IMR-90 (cell line): ENCODE data around the gene FNDC7. TPM values are rescaled to one million over a fixed set of nuclear protein-coding genes. Genes with fewer than 3 reads are reported as not detected.

Experiments used
- polyA plus RNA-seq, 3 experiments: library from polyadenylated mRNA; depleted of rRNA; stranded (reverse); fragments of >200 nt; gene quantifications; 2 replicates each; pipeline ENCODE4 v1.2.3, GENCODE V29; 2012; ENCODE audit warnings: low replicate concordance in 1 of 3
- total RNA-seq: library from RNA; depleted of rRNA; stranded (reverse); fragments of >200 nt; gene quantifications from 2 replicates; pipeline ENCODE4 v1.2.3, GENCODE V29; 2012
- TF ChIP-seq, protein P1 (sequence below): fragments of 150-350 bp; IDR thresholded peaks from 2 replicates; pipeline ENCODE4 v1.6.1; 2016; ENCODE audit warnings: low read depth, mild to moderate bottlenecking, low read length, moderate library complexity, borderline replicate concordance

FNDC7 gene
- total and polyA plus RNA-seq, 2 of the 4 experiments (the other 2 are of a cell fraction): not detected

DNA sequence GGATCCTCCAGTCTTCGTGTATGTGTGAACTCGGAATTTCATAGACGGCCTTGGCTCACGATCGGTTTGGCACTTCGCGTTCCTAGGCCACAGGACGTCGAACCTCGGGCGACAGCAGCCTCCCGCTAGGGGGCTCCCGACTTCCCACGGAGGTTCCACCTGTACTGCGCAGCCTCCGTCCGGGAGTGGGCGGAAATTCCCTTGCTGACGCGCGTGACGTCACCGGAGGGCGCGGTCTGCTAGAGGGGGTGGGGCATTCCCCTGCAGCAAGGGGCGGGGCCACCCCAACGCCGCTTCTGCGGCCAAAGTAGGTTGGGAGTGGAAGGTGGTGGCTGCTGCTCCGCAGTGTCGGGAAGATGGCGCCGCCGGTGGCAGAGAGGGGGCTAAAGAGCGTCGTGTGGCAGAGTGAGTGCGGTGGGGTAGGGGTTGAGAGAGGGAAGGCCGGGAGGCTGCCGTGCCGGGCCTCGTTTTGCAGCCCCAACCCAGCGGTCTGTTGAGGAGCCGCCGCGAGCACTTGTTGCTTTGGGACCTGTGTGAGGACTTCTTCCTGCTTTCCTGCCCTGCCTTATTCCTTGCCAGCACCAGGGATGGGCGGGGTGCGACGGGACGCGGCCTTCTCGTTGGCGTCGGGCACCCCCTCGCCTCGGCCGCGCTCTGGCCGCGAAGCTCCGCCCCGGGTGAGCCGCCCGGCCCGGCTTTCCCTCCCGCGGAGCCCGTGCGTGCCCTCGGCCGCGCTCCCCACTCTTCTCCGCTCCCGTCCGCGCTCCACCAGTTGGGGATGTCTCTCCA, 33.9 kb downstream of the FNDC7 start, which contains the start of gene STXBP3 (continued):
- TF ChIP-seq, protein P1, sequence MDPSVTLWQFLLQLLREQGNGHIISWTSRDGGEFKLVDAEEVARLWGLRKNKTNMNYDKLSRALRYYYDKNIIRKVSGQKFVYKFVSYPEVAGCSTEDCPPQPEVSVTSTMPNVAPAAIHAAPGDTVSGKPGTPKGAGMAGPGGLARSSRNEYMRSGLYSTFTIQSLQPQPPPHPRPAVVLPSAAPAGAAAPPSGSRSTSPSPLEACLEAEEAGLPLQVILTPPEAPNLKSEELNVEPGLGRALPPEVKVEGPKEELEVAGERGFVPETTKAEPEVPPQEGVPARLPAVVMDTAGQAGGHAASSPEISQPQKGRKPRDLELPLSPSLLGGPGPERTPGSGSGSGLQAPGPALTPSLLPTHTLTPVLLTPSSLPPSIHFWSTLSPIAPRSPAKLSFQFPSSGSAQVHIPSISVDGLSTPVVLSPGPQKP: no peak
